ENCODE measurements around the gene SFMBT1.

SFMBT1 gene

GRCh38 chr3:52983336-52983807 lies 62.5 kb downstream of the SFMBT1 start:
- Histone ChIP-seq H3K4me1 (ENCODE audit: insufficient read depth, insufficient read length) (no peaks in the 10 kb centered on the region), H3K4me3 (ENCODE audit: insufficient read length, low read depth) (no peak overlapping the region), H3K9me3 (ENCODE audit: insufficient read depth, low read length) (no peaks in the 10 kb centered on the region), H3K36me3 (ENCODE audit: insufficient read depth, insufficient read length, low read length) (no peaks in the 10 kb centered on the region), H3K9ac (ENCODE audit: insufficient read length, low read depth) (no peak overlapping the region), H3K27me3 (ENCODE audit: insufficient read depth, insufficient read length) (no peaks in the 10 kb centered on the region)
- TF ChIP-seq YY1 (IDR thresholded peaks at IDR 0.05; ENCODE audit: insufficient read depth, insufficient read length): no peak
- no peak for TF ChIP-seq SUZ12 (IDR thresholded peaks at IDR 0.05; ENCODE audit: extremely low read depth, insufficient read depth, insufficient read length)
- no peak for TF ChIP-seq ZNF274 (IDR thresholded peaks at IDR 0.05; ENCODE audit: low read depth, low read length)
- no peak for DNase-seq (ENCODE audit: low read depth, low spot score)

- TF ChIP-seq ZNF274 (IDR thresholded peaks at IDR 0.05; ENCODE audit: low read depth, low read length): no peak
- no peak for TF ChIP-seq YY1 (IDR thresholded peaks at IDR 0.05; ENCODE audit: insufficient read depth, insufficient read length)
- no peak for TF ChIP-seq SUZ12 (IDR thresholded peaks at IDR 0.05; ENCODE audit: extremely low read depth, insufficient read depth, insufficient read length)
- no peak overlapping the region for H3K9ac ChIP-seq (ENCODE audit: insufficient read length, low read depth)
- DNase-seq (ENCODE audit: low read depth, low spot score): no peak
- no peaks in the 10 kb centered on the region for H3K4me1 ChIP-seq (ENCODE audit: insufficient read depth, insufficient read length)
- H3K9me3 ChIP-seq (ENCODE audit: insufficient read depth, low read length): no peaks in the 10 kb centered on the region
- no peaks in the 10 kb centered on the region for H3K36me3 ChIP-seq (ENCODE audit: insufficient read depth, insufficient read length, low read length)
- no peaks in the 10 kb centered on the region for H3K27me3 ChIP-seq (ENCODE audit: insufficient read depth, insufficient read length)
- no peak overlapping the region for H3K4me3 ChIP-seq (ENCODE audit: insufficient read length, low read depth)
Observed at GRCh38 chr3:52982839-52983238, 63.0 kb downstream of the SFMBT1 start.

- H3K9me3 ChIP-seq (ENCODE audit: insufficient read depth, low read length): no peaks in the 10 kb centered on the region
- no peak overlapping the region for H3K9ac ChIP-seq (ENCODE audit: insufficient read length, low read depth)
- H3K4me3 ChIP-seq (ENCODE audit: insufficient read length, low read depth): no peak overlapping the region
- TF ChIP-seq ZNF274 (IDR thresholded peaks at IDR 0.05; ENCODE audit: low read depth, low read length) (no peak), YY1 (IDR thresholded peaks at IDR 0.05; ENCODE audit: insufficient read depth, insufficient read length) (no peak), SUZ12 (IDR thresholded peaks at IDR 0.05; ENCODE audit: extremely low read depth, insufficient read depth, insufficient read length) (no peak)
- H3K36me3 ChIP-seq (ENCODE audit: insufficient read depth, insufficient read length, low read length): no peaks in the 10 kb centered on the region
- H3K4me1 ChIP-seq (ENCODE audit: insufficient read depth, insufficient read length): no peaks in the 10 kb centered on the region
- H3K27me3 ChIP-seq (ENCODE audit: insufficient read depth, insufficient read length): no peaks in the 10 kb centered on the region
- DNase-seq (ENCODE audit: low read depth, low spot score): no peak
Observed at GRCh38 chr3:52979190-52979983, 66.5 kb downstream of the SFMBT1 start.

GRCh38 chr3:52978109-52978754 lies 67.6 kb downstream of the SFMBT1 start:
- Histone ChIP-seq H3K9ac (ENCODE audit: insufficient read length, low read depth) (no peak overlapping the region), H3K27me3 (ENCODE audit: insufficient read depth, insufficient read length) (no peaks in the 10 kb centered on the region), H3K9me3 (ENCODE audit: insufficient read depth, low read length) (no peaks in the 10 kb centered on the region), H3K4me1 (ENCODE audit: insufficient read depth, insufficient read length) (no peaks in the 10 kb centered on the region), H3K4me3 (ENCODE audit: insufficient read length, low read depth) (no peak overlapping the region), H3K36me3 (ENCODE audit: insufficient read depth, insufficient read length, low read length) (no peaks in the 10 kb centered on the region)
- no peak for TF ChIP-seq SUZ12 (IDR thresholded peaks at IDR 0.05; ENCODE audit: extremely low read depth, insufficient read depth, insufficient read length)
- TF ChIP-seq ZNF274 (IDR thresholded peaks at IDR 0.05; ENCODE audit: low read depth, low read length): no peak
- no peak for TF ChIP-seq YY1 (IDR thresholded peaks at IDR 0.05; ENCODE audit: insufficient read depth, insufficient read length)
- no peak for DNase-seq (ENCODE audit: low read depth, low spot score)

GRCh38 chr3:52973806-52974205 lies 72.1 kb downstream of the SFMBT1 start:
- no peaks in the 10 kb centered on the region for H3K27me3 ChIP-seq (ENCODE audit: insufficient read depth, insufficient read length)
- no peak for DNase-seq (ENCODE audit: low read depth, low spot score)
- no peaks in the 10 kb centered on the region for H3K4me1 ChIP-seq (ENCODE audit: insufficient read depth, insufficient read length)
- H3K9ac ChIP-seq (ENCODE audit: insufficient read length, low read depth): no peak overlapping the region
- no peaks in the 10 kb centered on the region for H3K36me3 ChIP-seq (ENCODE audit: insufficient read depth, insufficient read length, low read length)
- TF ChIP-seq ZNF274 (IDR thresholded peaks at IDR 0.05; ENCODE audit: low read depth, low read length) (no peak), SUZ12 (IDR thresholded peaks at IDR 0.05; ENCODE audit: extremely low read depth, insufficient read depth, insufficient read length) (no peak), YY1 (IDR thresholded peaks at IDR 0.05; ENCODE audit: insufficient read depth, insufficient read length) (no peak)
- no peaks in the 10 kb centered on the region for H3K9me3 ChIP-seq (ENCODE audit: insufficient read depth, low read length)
- no peak overlapping the region for H3K4me3 ChIP-seq (ENCODE audit: insufficient read length, low read depth)

- Histone ChIP-seq H3K9ac (ENCODE audit: insufficient read length, low read depth) (no peak overlapping the region), H3K9me3 (ENCODE audit: insufficient read depth, low read length) (no peaks in the 10 kb centered on the region), H3K27me3 (ENCODE audit: insufficient read depth, insufficient read length) (no peaks in the 10 kb centered on the region), H3K4me3 (ENCODE audit: insufficient read length, low read depth) (no peak overlapping the region), H3K4me1 (ENCODE audit: insufficient read depth, insufficient read length) (no peaks in the 10 kb centered on the region), H3K36me3 (ENCODE audit: insufficient read depth, insufficient read length, low read length) (no peaks in the 10 kb centered on the region)
- TF ChIP-seq ZNF274 (IDR thresholded peaks at IDR 0.05; ENCODE audit: low read depth, low read length): no peak
- TF ChIP-seq SUZ12 (IDR thresholded peaks at IDR 0.05; ENCODE audit: extremely low read depth, insufficient read depth, insufficient read length): no peak
- TF ChIP-seq YY1 (IDR thresholded peaks at IDR 0.05; ENCODE audit: insufficient read depth, insufficient read length): no peak
- DNase-seq (ENCODE audit: low read depth, low spot score): no peak
Observed at GRCh38 chr3:52971895-52972294, 74.0 kb downstream of the SFMBT1 start.

GRCh38 chr3:52967398-52967797 lies 78.5 kb downstream of the SFMBT1 start:
- Histone ChIP-seq H3K27me3 (ENCODE audit: insufficient read depth, insufficient read length) (no peaks in the 10 kb centered on the region), H3K9ac (ENCODE audit: insufficient read length, low read depth) (no peak overlapping the region), H3K9me3 (ENCODE audit: insufficient read depth, low read length) (no peaks in the 10 kb centered on the region), H3K4me1 (ENCODE audit: insufficient read depth, insufficient read length) (no peaks in the 10 kb centered on the region), H3K4me3 (ENCODE audit: insufficient read length, low read depth) (no peak overlapping the region), H3K36me3 (ENCODE audit: insufficient read depth, insufficient read length, low read length) (no peaks in the 10 kb centered on the region)
- no peak for DNase-seq (ENCODE audit: low read depth, low spot score)
- TF ChIP-seq ZNF274 (IDR thresholded peaks at IDR 0.05; ENCODE audit: low read depth, low read length) (no peak), SUZ12 (IDR thresholded peaks at IDR 0.05; ENCODE audit: extremely low read depth, insufficient read depth, insufficient read length) (no peak), YY1 (IDR thresholded peaks at IDR 0.05; ENCODE audit: insufficient read depth, insufficient read length) (no peak)

All from NT2/D1 (cell line).